GM19328 (cell line): ENCODE measurements around the gene LYPD3.

Experiments
- ATAC-seq: cut with Tn5 transposase; IDR thresholded peaks from one replicate; pipeline ENCODE4 v1.9.1; 2021; ENCODE audit warnings: mild to moderate bottlenecking, moderate library complexity; ENCODE audit not compliant: unreplicated experiment

Gene LYPD3

GRCh38 chr19:43435775-43436174, 29.6 kb downstream of the LYPD3 start:
- ATAC-seq = no peak

- ATAC-seq = no peak
These were observed 31.7 kb downstream of the LYPD3 start for GRCh38 chr19:43433689-43434088.

- no peak for ATAC-seq
These were observed 32.1 kb downstream of the LYPD3 start for GRCh38 chr19:43433358-43433673.

DNA sequence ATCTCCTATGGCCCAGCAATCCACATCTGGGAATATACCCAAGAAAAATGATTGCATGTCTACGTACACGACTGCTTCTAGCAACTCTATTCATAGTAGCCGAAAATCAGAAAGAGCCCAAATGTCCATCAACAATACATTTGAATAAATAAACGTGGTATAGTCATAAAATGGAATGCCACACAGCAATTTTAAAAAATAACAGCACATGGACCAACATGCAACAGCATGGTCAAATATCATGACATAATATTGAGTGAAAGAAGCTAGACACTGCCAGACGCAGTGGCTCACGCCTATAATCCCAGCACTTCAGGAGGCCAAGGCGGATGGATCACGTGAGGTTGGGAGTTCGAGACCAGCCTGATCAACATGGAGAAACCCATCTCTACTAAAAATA, 34.4 kb downstream of the LYPD3 start:
- ATAC-seq = no peak

- no peak for ATAC-seq
These were observed 35.2 kb downstream of the LYPD3 start for GRCh38 chr19:43430142-43430710.

DNA sequence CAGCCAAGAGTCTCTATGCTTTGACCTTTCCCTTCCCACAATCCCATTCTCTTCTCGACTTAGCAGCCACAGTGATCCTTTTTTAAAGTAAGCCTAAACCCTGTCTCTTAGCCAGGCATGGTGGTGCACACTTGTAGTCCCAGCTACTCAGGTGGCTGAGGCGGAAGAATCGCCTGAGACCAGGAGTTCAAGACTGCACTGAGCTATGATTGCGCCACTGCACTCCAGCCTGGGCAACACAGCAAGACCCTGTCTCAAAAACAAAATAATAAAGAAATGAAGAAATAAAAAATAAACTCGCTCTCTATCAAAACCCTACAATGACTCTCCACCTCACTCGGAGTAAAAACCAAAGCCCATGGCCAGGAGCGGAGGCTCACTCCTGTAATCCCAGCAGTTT, 36.0 kb downstream of the LYPD3 start:
- no peak for ATAC-seq

DNA sequence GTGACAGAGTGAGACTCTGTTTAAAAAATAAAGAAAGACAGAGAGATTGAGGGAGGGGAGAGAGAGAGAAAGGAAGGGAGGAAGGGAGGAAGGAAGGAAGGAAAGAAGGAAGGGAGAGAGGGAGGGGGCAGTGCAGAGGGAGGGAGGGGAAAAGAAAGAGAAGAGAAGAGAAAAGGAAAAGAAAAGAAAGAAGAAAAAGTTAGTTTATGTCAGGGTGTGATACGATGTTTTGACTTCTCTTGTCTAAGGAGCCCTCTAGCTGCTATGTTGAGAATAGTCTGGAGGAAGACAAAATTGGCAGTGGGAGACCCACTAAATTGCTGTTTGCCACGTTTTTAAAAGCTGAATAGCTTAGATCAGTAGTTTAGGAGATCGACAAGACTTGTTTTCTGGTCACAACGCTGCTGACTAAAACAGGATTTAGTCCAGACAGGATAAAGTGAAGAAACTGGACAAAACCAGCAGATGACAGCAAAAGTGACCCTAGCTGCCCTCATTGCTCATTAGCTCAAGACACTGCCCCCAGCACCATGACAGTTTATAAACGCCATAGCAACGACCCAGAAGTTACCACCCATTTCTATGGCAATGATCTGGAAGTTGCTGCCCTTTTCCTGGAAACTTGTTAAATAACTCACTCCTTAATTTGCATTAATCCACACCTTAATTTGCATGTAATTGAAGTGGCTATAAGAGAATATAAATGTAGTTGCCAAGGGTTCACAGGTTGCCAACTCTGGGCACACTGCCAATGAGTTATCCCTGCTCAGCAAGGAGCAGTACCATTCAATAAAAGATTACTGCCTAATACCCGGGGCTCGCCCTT, 39.6 kb downstream of the LYPD3 start:
- no peak for ATAC-seq

DNA sequence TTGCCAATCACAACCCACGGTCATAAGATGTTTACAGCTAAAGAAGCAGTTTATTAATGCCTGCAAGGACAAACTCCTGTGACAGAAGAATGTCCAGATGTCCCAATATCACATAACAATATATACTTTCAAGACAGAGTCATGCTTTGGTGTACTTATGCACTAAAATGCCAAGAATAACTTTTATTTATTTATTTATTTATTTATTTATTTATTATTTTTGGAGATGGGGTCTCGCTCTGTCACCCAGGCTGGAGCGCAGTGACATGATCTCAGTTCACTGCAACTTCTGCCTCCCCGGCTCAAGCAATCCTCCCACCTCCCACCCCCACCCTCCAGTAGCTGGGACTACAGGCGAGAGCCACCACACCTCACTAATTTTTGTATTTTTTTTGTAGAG, 41.6 kb downstream of the LYPD3 start:
- no peak for ATAC-seq

DNA sequence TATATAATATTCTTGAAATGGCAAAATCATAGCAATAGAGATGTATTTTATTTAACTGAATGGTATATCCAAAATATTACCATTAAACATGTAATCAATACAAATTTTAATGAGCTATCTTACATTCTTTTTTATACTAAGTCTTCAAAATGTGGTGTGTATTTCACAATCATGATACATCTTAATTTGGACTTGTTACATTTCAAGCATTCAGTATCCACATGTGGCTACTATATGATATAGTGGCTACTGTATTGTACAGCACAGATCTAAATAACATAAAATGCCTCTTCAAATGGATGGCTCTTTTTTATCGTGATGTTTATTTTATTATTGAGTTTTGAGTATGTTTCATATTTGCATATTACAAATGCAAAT, 42.7 kb downstream of the LYPD3 start:
- ATAC-seq = no peak

GRCh38 chr19:43422000-43422688, 43.3 kb downstream of the LYPD3 start:
- ATAC-seq = no peak

DNA sequence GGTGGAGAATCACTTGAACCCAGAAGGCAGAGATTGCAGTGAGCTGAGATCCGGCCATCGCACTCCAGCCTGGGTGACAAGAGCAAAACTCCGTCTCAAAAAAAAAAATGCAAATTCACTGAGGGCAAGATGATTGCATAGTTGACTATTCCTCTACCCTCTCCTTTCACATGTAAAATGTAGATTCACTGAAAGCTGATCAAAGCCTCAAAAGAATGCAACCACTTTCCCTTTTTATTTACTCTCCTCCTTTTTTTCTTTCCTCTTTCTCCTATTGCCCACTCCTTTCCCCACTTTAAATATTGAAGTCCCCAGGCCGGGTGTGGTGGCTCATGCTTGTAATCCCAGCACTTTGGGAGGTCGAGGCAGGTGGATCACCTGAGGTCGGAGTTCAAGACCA, 44.5 kb downstream of the LYPD3 start:
- ATAC-seq = no peak

- no peak for ATAC-seq
These were observed 48.3 kb downstream of the LYPD3 start for GRCh38 chr19:43416951-43417623.

DNA sequence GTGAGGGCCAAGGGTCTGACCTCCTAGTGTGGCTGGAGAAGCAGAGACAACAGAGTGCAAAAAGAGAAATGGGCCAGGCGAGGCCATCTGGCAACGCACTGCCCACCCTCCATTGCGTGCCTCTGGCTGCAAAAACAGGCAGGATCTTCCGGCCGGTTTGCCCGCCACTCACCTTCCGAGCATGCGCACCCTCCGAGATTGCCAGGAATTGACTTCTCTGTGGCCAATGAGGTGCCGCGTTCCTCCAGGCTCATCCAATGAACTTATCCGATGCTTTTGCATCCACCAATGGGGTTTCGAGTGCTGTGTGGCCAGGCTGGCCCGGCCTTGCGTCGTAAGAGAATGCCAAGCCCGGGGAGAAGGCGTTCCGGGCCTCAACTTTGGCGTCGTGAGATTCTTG, 50.9 kb downstream of the LYPD3 start, which contains the start of gene TEX101:
Gene TEX101 (plus strand): TSS at position 337 of the 400 bp plus-strand sequence. CDS start 1,030 bp downstream, outside the sequence.
- no peak for ATAC-seq

- ATAC-seq = no peak
These were observed 53.0 kb downstream of the LYPD3 start for GRCh38 chr19:43412441-43412840.
